Ovary (tissue), 9 donors: ENCODE data around the gene LRRC18. TPM values are rescaled to one million over a fixed set of nuclear protein-coding genes. Genes with fewer than 3 reads are reported as not detected.

Experiments
- DNase-seq, 5 donors: peaks; one replicate each; pipeline ENCODE4 v3.0.0-alpha.2; 2019 to 2020
- H3K27ac ChIP-seq, 2 donors: fragments of 200-600 bp; one replicate each; pipeline versions ENCODE4 v1.5.1 to v1.8.0; 2019 to 2022
- H3K27me3 ChIP-seq: fragments of 200-600 bp; one replicate; pipeline ENCODE4 v1.8.0; 2022
- H3K36me3 ChIP-seq: fragments of 200-600 bp; sonication (generic); one replicate; pipeline ENCODE4 v1.5.1; 2019
- H3K4me1 ChIP-seq: one replicate; pipeline ENCODE4 v1.8.1; 2013; ENCODE audit warnings: mild to moderate bottlenecking, moderate library complexity; ENCODE audit not compliant: insufficient read depth
- H3K4me3 ChIP-seq: fragments of 200-600 bp; sonication (generic); one replicate; pipeline ENCODE4 v1.5.1; 2017
- H3K9me3 ChIP-seq, 2 donors: fragments of 200-600 bp in 1 of 2; sonication (generic) in 1 of 2; one replicate each; pipeline versions ENCODE4 v1.5.1 to v1.8.1; 2013 to 2019; ENCODE audit warnings: mild to moderate bottlenecking in 1 of 2, moderate library complexity in 1 of 2
- CTCF ChIP-seq, 3 donors: fragments of 450-650 bp in 2 of 3; fragments of 200-600 bp in 1 of 3; IDR thresholded peaks; one replicate each; pipeline versions ENCODE4 v1.5.1 to v1.8.0; 2016 to 2022; ENCODE audit warnings: antibody characterized with exemption in 3 of 3, mild to moderate bottlenecking in 1 of 3
- EP300 ChIP-seq: sonication (generic); formaldehyde crosslinking; IDR thresholded peaks from one replicate; pipeline ENCODE4 v1.6.1; 2017; ENCODE audit warnings: antibody characterized with exemption
- POLR2A ChIP-seq: fragments of 450-650 bp; IDR thresholded peaks from one replicate; pipeline ENCODE4 v1.6.1; 2017; ENCODE audit warnings: antibody characterized with exemption, mild to moderate bottlenecking, moderate library complexity
- WGBS, 3 donors: extraction: QIAGEN DNeasy Blood & Tissue Kit in 1 of 3; methylation state at CpG; one replicate each; pipeline versions ENCODE4 v1.1.5 to v1.1.7; 2013 to 2017; 5-methylcytosine and 5-hydroxymethylcytosine counted together
- intact Hi-C, 4 donors: fragments of 100-400 bp; cut with DNase I; formaldehyde crosslinking; loops; one replicate each; pipeline versions ENCODE4 v1.11.0 to v1.15.1; 2022 to 2023
- polyA plus RNA-seq, 2 donors: library from polyadenylated mRNA; stranded (reverse); fragments of 200-250 nt in 1 of 2; fragments of 350-450 nt in 1 of 2; fragmentation: Illumina TruSeq in 1 of 2; extraction: RNeasy Lipid Tissue Mini Kit (QIAGEN cat#74804) in 1 of 2; gene quantifications; one replicate each; pipeline ENCODE4 v1.2.3, GENCODE V29; 2013 to 2014
- total RNA-seq, 7 donors: library from RNA; depleted of rRNA in 2 of 7; stranded (reverse); fragments of >200 nt in 2 of 7; fragmentation: NEBNext Ultra II Directional in 3 of 7; extraction: Animal tissue kit (Norgen Biotek cat#: 25700) in 3 of 7; gene quantifications; one replicate each; pipeline versions ENCODE4 v1.1.0 to v1.2.4, GENCODE V29; 2016 to 2023
- donor health status: DM: no; HTN: no; CAD: no; lungs with moderate emphysema.
- donor health status: DM: no; HTN: no; CAD: no.
- donor health status: Bipolar disorder and iron deficiency.
- donor health status: DM: yes; HTN: yes; CAD: no.
- donor health status: DM: no; HTN: no; CAD: no.
- donor health status: DM: yes; HTN: yes; CAD: no.

The LRRC18 gene
- total and polyA plus RNA-seq, 9 donors = 0.15 to 1.4 (median 0.22) TPM; not detected in 4

- intact Hi-C loops = no loop called here
- WGBS, 3 donors = 89 to 100% (median 96%) methylated on average over 1 of the region's 1 CpG
- no peak overlapping the region for H3K4me3 ChIP-seq
- DNase-seq = no peak
- no peak overlapping the region for H3K27ac ChIP-seq
- no peaks in the 10 kb centered on the region for H3K36me3 ChIP-seq
- H3K27me3 ChIP-seq = no peaks in the 10 kb centered on the region
- H3K4me1 ChIP-seq = peaks cover 7% of the 10 kb centered on the region
- no peaks in the 10 kb centered on the region for H3K9me3 ChIP-seq
- TF ChIP-seq CTCF (IDR thresholded peaks at IDR 0.05) (no peak), POLR2A (no peak), EP300 (no peak)
Measured at GRCh38 chr10:48898426-48898825, 41.2 kb downstream of the LRRC18 start.

- Histone ChIP-seq H3K9me3 (no peaks in the 10 kb centered on the region), H3K36me3 (no peaks in the 10 kb centered on the region), H3K4me3 (no peak overlapping the region), H3K4me1 (peaks cover 7% of the 10 kb centered on the region), H3K27me3 (no peaks in the 10 kb centered on the region), H3K27ac (no peak overlapping the region)
- intact Hi-C loops = no loop called here
- no peak for TF ChIP-seq EP300
- no peak for TF ChIP-seq POLR2A
- no peak for TF ChIP-seq CTCF (IDR thresholded peaks at IDR 0.05)
- no peak for DNase-seq
- WGBS, 3 donors = 95 to 100% (median 97%) methylated on average over 10 of the region's 10 CpGs
Measured at GRCh38 chr10:48897441-48897790, 42.2 kb downstream of the LRRC18 start.

GRCh38 chr10:48896756-48897440 is 42.7 kb downstream of the LRRC18 start:
- no peak for DNase-seq
- H3K4me3 ChIP-seq = no peak overlapping the region
- TF ChIP-seq CTCF (IDR thresholded peaks at IDR 0.05) (no peak), POLR2A (no peak), EP300 (no peak)
- H3K9me3 ChIP-seq = no peaks in the 10 kb centered on the region
- H3K27ac ChIP-seq = no peak overlapping the region
- intact Hi-C loops = no loop called here
- no peaks in the 10 kb centered on the region for H3K36me3 ChIP-seq
- H3K27me3 ChIP-seq = no peaks in the 10 kb centered on the region
- peaks cover 7% of the 10 kb centered on the region for H3K4me1 ChIP-seq
- WGBS, 3 donors = 87 to 93% (median 91%) methylated on average over 13 of the region's 13 CpGs

GRCh38 chr10:48895803-48896195 is 43.8 kb downstream of the LRRC18 start:
- Histone ChIP-seq H3K36me3 (no peaks in the 10 kb centered on the region), H3K4me3 (no peak overlapping the region), H3K9me3 (no peaks in the 10 kb centered on the region), H3K27me3 (no peaks in the 10 kb centered on the region), H3K4me1 (peaks cover 7% of the 10 kb centered on the region), H3K27ac (no peak overlapping the region)
- intact Hi-C loops = no loop called here
- TF ChIP-seq POLR2A = no peak
- no peak for TF ChIP-seq CTCF (IDR thresholded peaks at IDR 0.05)
- no peak for DNase-seq
- 11 to 17% (median 16%) methylated on average over 3 of the region's 3 CpGs for WGBS, 3 donors
